H4 (cell line): Measurements from ENCODE around the gene VPS11. TPM values are rescaled to one million over a fixed set of nuclear protein-coding genes. Genes with fewer than 3 reads are reported as not detected.
"Not testable (repeated sequence)": the region's sequence is repeated elsewhere in the genome, so short reads cannot be mapped to it uniquely, and the experiment has no call there.

ENCODE experiments used
- DNase-seq: peaks from one replicate; pipeline ENCODE4 v3.0.0-alpha.2; 2015; ENCODE audit warnings: low spot score
- total RNA-seq: library from RNA; depleted of rRNA; stranded (reverse); fragments of >200 nt; shearing (Covaris generic); gene quantifications from 2 replicates; pipeline ENCODE4 v1.2.3, GENCODE V29; 2014

VPS11 gene
- total RNA-seq, 1 experiment from 2014 or later: 13.8 TPM

DNA sequence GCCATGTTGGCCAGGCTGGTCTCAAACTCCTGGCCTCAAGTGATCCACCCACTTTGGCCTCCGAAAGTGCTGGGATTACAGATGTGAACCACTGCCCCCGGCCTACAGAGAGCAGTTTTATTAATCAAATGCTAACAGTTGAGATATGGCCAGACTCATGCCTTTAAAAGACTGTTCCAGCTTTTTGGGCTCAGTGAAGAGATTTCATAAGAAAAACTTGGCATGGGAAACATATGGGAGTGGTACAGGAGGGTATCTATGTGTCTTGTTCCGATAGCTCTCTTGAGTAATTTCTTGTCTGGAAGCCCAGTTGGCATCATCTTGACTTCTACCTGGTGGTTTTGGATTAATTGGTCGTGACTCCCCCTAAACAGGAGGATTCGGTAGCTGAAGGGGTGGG is 28.7 kb upstream of the VPS11 start:
- no peak for DNase-seq

- DNase-seq: not testable (repeated sequence)
Observed at GRCh38 chr11:119039471-119039870, 28.1 kb upstream of the VPS11 start.

GRCh38 chr11:119041821-119042514 is 25.6 kb upstream of the VPS11 start:
- no peak for DNase-seq

GRCh38 chr11:119042927-119043326 is 24.7 kb upstream of the VPS11 start:
- DNase-seq: no peak

- DNase-seq: no peak
Observed at GRCh38 chr11:119044708-119045107, 22.9 kb upstream of the VPS11 start.

DNA sequence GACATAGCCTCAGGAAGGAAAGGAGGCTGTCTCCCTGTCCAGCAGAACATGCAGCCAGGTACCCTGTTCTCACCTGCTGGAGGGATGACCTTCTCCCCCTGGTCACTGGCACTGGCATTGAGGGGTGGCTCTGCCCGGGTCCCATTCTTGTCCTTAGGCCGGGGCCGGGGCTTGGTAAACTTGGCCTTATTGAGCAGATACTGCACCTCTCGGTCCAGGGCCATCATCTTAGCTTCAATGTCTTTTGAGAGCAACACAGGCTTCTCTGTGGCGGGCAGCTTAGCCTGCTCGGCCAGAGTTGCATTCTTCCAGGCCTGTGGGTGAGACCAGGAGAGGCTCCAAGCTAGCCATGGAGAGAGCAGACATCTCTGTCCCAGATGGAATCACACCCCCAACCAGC is 21.1 kb upstream of the VPS11 start:
- DNase-seq: no peak

DNA sequence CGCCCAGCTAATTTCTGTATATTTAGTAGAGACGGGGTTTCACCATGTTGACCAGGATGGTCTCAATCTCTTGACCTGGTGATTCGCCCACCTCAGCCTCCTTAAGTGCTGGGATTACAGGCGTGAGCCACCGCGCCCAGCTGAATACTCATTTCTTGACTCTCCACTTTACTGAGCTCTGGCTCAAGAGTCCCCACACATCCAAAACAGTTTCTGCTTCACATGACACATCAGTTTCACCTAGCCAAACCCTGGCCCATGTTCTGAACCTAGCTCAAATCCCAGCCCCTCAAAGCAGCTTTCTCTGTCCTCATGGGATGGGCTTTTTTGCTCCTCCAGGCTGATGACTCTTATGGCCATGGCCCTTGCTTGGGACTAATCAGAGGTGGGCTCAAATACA is 20.4 kb upstream of the VPS11 start:
- no peak for DNase-seq

GRCh38 chr11:119048644-119049043 is 19.0 kb upstream of the VPS11 start:
- no peak for DNase-seq

DNA sequence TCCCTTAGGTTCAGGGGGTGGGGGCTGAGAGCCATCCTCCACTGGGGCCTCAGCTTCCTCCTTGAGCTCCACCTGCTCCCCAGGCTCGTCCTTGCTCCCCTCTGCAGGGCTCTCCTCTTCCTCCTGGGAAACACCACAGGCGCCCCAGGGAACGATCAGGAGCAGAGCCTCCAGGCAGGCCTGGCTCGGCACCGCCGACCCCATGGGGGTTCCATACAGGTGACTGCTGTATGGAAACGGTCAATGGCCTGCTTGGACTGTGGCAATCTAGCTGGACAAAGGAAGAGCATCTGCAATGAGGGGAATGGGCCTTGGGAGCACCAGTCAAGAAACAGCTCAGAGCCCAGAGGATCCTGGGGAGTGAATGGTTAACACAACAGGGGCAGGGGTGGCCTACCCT is 18.5 kb upstream of the VPS11 start:
- DNase-seq: no peak

GRCh38 chr11:119051440-119052162 is 16.0 kb upstream of the VPS11 start:
- no peak for DNase-seq

DNA sequence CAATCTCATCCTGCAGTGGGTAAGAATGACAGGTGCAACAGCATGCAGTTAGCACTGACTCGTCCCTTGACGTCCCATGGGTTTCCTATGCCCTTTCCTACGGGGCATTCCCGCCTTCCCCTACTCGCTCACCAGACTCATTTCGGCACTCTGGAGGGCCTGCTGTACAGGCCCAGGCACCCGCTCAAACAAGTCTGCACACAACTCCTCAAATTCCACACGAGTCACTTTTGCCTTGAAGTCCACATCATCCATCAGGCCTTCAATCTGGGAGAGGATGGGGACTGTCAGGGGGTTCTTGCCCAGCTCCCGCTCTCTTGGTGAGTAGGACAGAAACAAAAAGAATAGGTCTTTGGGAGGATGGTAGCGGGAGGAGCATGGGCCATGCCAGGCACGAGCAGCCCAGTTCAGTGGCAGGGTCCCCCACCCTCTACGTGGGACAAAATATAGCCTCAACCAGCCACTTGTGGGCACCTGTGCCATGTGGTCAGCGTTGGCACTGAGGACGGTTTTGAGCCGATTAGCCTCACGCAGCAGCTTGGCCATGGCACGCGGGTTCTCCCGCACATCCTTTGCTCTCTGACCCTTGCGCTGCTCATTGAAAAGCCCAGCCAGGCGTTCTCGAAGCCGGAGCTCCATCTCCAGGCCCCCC is 15.3 kb upstream of the VPS11 start:
- DNase-seq: no peak

GRCh38 chr11:119054418-119054817 is 13.2 kb upstream of the VPS11 start:
- no peak for DNase-seq

DNA sequence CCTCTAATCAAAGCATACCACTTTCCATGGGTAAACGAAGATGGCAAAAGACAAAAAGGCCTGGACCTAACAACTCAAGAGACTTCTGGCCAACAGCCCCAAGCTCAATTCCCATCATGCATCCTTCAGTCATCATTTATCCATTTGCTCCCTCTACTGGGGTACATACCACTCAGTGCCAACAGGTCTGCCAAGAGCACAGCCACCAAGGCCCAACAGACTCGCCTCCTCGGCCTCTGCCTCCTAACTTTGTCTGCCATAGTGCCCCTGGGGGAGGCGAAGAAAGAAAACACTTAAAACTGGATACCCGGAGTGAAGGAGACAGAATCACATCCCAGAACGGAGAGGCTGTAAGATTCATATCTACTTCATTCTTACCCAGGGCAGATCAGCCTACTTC is 11.7 kb upstream of the VPS11 start:
- no peak for DNase-seq

DNA sequence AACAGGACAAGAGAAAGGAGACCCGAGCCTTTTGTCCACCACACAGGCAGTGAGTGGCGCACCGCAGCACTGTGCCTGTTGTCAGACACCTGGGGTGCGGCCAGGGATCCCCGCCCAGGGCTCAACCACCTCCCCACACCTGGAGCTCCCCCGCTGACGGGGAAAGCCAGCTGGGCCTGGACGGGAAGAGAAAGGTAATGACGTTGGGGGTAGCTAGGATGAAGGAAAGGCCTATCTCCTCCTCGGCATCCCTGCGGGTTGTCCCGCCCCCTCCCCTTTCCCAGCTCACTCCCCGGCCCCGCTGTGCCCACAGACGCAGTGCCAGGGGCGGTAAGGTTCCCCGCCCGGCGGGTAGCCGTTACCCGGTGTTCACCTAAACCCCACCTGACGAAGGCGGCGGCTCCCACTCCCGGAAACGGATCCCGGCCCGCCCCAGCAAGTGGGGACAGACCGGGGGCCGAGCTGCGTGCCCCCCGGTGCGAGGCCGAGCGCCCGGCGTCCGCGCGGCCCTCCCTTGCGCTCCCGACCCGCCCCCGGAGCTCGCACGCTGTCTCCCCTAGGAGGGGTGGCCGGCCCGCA is 11.1 kb upstream of the VPS11 start:
- no peak for DNase-seq

- DNase-seq: peak; percentile 93
Observed at GRCh38 chr11:119057000-119057769, 10.4 kb upstream of the VPS11 start, which contains the start of gene HYOU1. Gene HYOU1, minus strand, starts transcription at chr11:119057205. Its CDS starts 1,045 bp downstream, at chr11:119056160.

GRCh38 chr11:119059128-119059527 is 8.5 kb upstream of the VPS11 start:
- not testable (repeated sequence) for DNase-seq

DNA sequence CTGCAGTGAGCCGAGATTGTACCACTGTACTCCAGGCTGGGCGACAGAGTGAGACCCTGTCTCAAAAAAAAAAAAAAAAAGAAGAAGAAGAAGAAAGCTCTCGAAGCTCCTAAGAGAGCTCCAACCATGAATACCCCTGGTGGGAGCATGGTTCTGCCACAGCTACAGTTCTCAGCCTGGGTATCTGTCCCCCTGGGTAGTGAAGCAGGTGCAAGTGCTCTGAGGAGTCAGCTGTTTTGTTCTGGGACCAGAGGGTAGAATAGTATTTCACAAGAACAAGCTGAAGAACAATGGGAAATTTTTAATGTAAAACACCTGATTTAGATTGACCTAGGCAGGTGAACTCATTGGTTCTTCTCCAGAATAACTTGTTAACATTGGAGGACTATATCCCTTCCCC is 6.4 kb upstream of the VPS11 start:
- DNase-seq: no peak

DNA sequence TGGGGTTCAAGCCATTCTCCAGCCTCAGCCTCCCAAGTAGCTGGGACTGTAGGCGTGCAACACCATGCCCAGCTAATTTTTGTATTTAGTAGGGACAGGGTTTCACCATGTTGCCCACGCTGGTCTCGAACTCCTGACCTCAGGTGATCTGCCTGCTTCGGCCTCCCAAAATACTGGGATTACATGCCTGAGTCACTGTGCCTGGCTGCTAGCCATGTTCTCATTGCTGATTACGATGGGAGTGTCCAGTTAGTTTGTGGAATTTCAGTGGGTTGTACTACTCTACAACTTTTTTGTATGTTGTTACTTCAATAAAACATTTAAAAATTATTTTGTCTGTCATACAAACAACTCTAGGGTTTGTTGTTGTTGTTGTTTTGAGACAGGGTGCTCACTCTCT is 4.8 kb upstream of the VPS11 start:
- peak; percentile 61 for DNase-seq

DNA sequence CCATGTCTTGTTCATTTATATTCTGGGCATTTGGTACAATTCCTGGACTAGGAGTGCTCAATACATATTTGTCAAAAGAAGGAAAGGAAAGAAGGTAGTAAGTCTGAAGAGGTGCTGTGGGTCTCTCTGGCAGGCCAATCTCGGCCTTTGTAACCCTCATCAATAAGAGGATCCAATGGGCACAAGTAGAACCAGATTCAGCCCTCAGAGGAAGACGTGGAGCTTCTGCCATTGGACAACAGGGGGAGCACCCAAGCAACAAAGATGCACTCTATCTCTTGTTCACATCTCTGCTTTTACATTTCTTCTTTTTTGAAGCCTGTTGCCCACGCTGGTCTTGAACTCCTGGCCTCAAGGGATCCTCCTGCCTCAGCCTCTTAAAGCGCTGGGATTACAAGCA is 2.2 kb upstream of the VPS11 start:
- peak; percentile 33 for DNase-seq

DNA sequence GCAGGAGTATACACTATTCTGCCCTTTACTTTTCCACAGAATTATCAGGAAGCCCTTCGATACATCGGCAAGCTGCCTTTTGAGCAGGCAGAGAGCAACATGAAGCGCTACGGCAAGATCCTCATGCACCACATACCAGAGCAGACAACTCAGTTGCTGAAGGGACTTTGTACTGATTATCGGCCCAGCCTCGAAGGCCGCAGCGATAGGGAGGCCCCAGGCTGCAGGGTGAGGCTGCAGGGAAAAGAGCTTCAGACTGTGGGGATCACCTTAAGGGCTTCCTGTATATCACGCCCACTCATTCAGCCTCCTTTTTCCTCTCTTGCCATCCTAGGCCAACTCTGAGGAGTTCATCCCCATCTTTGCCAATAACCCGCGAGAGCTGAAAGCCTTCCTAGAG is 10.2 kb downstream of the VPS11 start:
- no peak for DNase-seq

DNA sequence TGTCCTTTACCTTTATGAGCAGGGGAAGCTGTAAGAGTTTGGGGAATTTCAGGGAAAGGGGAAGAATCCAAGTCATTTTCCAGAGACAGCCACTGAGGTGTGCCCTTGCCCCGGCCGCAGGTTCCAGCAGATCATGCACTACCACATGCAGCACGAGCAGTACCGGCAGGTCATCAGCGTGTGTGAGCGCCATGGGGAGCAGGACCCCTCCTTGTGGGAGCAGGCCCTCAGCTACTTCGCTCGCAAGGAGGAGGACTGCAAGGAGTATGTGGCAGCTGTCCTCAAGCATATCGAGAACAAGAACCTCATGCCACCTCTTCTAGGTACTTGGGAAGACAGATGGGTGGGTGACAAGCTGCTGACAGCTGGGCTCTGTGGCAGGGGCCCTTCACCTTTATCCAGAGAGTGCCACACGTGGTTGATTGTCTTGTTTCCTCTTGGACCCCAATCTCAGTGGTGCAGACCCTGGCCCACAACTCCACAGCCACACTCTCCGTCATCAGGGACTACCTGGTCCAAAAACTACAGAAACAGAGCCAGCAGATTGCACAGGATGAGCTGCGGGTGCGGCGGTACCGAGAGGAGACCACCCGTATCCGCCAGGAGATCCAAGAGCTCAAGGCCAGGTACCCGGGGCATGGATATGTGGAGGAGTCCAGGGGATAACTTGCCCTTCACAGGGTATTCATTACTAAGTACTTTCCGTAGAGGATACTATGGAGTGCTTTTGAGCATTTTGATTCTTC is 11.2 kb downstream of the VPS11 start:
- no peak for DNase-seq
